K562 (cell line): ENCODE measurements around the gene CERS1. TPM values are rescaled to one million over a fixed set of nuclear protein-coding genes. Genes with fewer than 3 reads are reported as not detected.

Source experiments
- CBX1 ChIP-seq: sonication (generic); IDR thresholded peaks from 2 replicates; pipeline ENCODE4 v1.6.1; 2016; ENCODE audit warnings: antibody characterized with exemption, low read depth, mild to moderate bottlenecking
- CHD4 ChIP-seq: fragments of 200-600 bp; sonication (generic); IDR thresholded peaks from 3 replicates; pipeline ENCODE4 v1.6.1; 2012; ENCODE audit warnings: low read depth, mild to moderate bottlenecking, mixed read lengths, low read length, inconsistent platforms; ENCODE audit not compliant: insufficient read depth, insufficient replicate concordance, poor library complexity, severe bottlenecking
- CTBP1 ChIP-seq: fragments of 450-650 bp; IDR thresholded peaks from 2 replicates; pipeline ENCODE4 v1.6.1; 2016; ENCODE audit warnings: borderline replicate concordance
- DACH1 ChIP-seq: fragments of 450-650 bp; IDR thresholded peaks from 2 replicates; pipeline ENCODE4 v1.6.1; 2018; ENCODE audit not compliant: partially characterized antibody
- ELF2 ChIP-seq: fragments of 250-450 bp; sonication (Bioruptor Pico); IDR thresholded peaks from 2 replicates; pipeline ENCODE4 v1.5.0; 2021; ENCODE audit warnings: mild to moderate bottlenecking
- ESRRA ChIP-seq: fragments of 450-650 bp; IDR thresholded peaks from 2 replicates; pipeline ENCODE4 v1.6.1; 2014; ENCODE audit warnings: low read depth, mild to moderate bottlenecking, moderate library complexity, borderline replicate concordance
- GABPB1 ChIP-seq: sonication (generic); formaldehyde crosslinking; IDR thresholded peaks from 2 replicates; pipeline ENCODE4 v1.8.0; 2022; ENCODE audit warnings: mild to moderate bottlenecking, missing genetic modification reagents
- HEY1 ChIP-seq: fragments of 250-450 bp; sonication (Bioruptor Pico); IDR thresholded peaks from 2 replicates; pipeline ENCODE4 v1.5.0; 2020; ENCODE audit warnings: mild to moderate bottlenecking, moderate library complexity, borderline replicate concordance
- ILF3 ChIP-seq: fragments of 450-650 bp; IDR thresholded peaks from 2 replicates; pipeline ENCODE4 v1.6.1; 2018; ENCODE audit warnings: antibody characterized with exemption, mild to moderate bottlenecking, moderate library complexity, borderline replicate concordance
- KHSRP ChIP-seq: fragments of 450-650 bp; IDR thresholded peaks from 2 replicates; pipeline ENCODE4 v1.6.1; 2017
- MTA2 ChIP-seq: fragments of 450-650 bp; IDR thresholded peaks from 2 replicates; pipeline ENCODE4 v1.6.1; 2016; ENCODE audit warnings: low read depth
- NR0B1 ChIP-seq: fragments of 450-650 bp; IDR thresholded peaks from one replicate; pipeline ENCODE4 v1.6.1; 2018; ENCODE audit warnings: mild to moderate bottlenecking, moderate library complexity; ENCODE audit not compliant: partially characterized antibody
- SAFB ChIP-seq: fragments of 200-400 bp; formaldehyde crosslinking; IDR thresholded peaks from 2 replicates; pipeline ENCODE4 v1.6.1; 2017; ENCODE audit warnings: low read depth, low read length, borderline replicate concordance
- TAF7 ChIP-seq: fragments of 450-650 bp; IDR thresholded peaks from 2 replicates; pipeline ENCODE4 v1.6.1; 2016; ENCODE audit warnings: missing genetic modification characterization, missing compliant biosample characterization
- ZBTB33 ChIP-seq: sonication (generic); formaldehyde crosslinking; IDR thresholded peaks from 2 replicates; pipeline ENCODE4 v1.8.1; 2023; ENCODE audit warnings: mild to moderate bottlenecking, missing genetic modification reagents
- ZC3H4 ChIP-seq: sonication (generic); formaldehyde crosslinking; IDR thresholded peaks from 2 replicates; pipeline ENCODE4 v1.9.0; 2021; ENCODE audit warnings: missing genetic modification reagents, borderline replicate concordance
- ZNF23 ChIP-seq: fragments of 250-450 bp; sonication (Bioruptor Pico); IDR thresholded peaks from 2 replicates; pipeline ENCODE4 v1.4.0; 2020; ENCODE audit warnings: mild to moderate bottlenecking
- ZNF696 ChIP-seq: fragments of 250-450 bp; sonication (Bioruptor Pico); conservative IDR thresholded peaks from 2 replicates; pipeline ENCODE4 v1.4.0; 2020; ENCODE audit warnings: mild to moderate bottlenecking, moderate library complexity
- polyA plus RNA-seq, 8 experiments: library from polyadenylated mRNA; depleted of rRNA in 4 of 8; stranded (reverse) in 5 of 8; unstranded in 3 of 8; fragments of >200 nt; fragmentation: Nextera tagmentation in 2 of 8; fragmentation: Illumina TruSeq in 1 of 8; extraction: Ambion mirVana in 2 of 8; extraction: Trizol in 1 of 8; gene quantifications; 2 replicates each; pipeline versions ENCODE4 v1.2.1 to v1.2.3, GENCODE V29; 2011 to 2014; ENCODE audit warnings: inconsistent platforms in 1 of 8, missing spikeins in 1 of 8
- total RNA-seq, 7 experiments: library from RNA; depleted of rRNA in 6 of 7; stranded (reverse); fragments of >200 nt in 6 of 7; fragmentation: Illumina TruSeq in 2 of 7; extraction: Trizol in 2 of 7; gene quantifications; 2 replicates each; pipeline versions ENCODE4 v1.2.1 to v1.2.3, GENCODE V29; 2011 to 2021; ENCODE audit warnings: low replicate concordance in 1 of 7
- TF ChIP-seq, protein P1 (sequence below): fragments of 450-650 bp; IDR thresholded peaks from 2 replicates; pipeline ENCODE4 v1.6.1; 2016; ENCODE audit warnings: low read depth, mild to moderate bottlenecking, moderate library complexity
- TF ChIP-seq, protein P2 (sequence below), 2 experiments: fragments of 450-650 bp; IDR thresholded peaks; 2 replicates each; pipeline ENCODE4 v1.6.1; 2018; ENCODE audit warnings: mild to moderate bottlenecking in 2 of 2, low read depth in 1 of 2; ENCODE audit not compliant: partially characterized antibody in 2 of 2

The CERS1 gene
- total and polyA plus RNA-seq, 9 of the 15 experiments (the other 6 are each of a cell fraction or from before 2014, with no cell fraction given), result 0.33 to 1.5 (median 0.86) TPM; not detected in 2

DNA sequence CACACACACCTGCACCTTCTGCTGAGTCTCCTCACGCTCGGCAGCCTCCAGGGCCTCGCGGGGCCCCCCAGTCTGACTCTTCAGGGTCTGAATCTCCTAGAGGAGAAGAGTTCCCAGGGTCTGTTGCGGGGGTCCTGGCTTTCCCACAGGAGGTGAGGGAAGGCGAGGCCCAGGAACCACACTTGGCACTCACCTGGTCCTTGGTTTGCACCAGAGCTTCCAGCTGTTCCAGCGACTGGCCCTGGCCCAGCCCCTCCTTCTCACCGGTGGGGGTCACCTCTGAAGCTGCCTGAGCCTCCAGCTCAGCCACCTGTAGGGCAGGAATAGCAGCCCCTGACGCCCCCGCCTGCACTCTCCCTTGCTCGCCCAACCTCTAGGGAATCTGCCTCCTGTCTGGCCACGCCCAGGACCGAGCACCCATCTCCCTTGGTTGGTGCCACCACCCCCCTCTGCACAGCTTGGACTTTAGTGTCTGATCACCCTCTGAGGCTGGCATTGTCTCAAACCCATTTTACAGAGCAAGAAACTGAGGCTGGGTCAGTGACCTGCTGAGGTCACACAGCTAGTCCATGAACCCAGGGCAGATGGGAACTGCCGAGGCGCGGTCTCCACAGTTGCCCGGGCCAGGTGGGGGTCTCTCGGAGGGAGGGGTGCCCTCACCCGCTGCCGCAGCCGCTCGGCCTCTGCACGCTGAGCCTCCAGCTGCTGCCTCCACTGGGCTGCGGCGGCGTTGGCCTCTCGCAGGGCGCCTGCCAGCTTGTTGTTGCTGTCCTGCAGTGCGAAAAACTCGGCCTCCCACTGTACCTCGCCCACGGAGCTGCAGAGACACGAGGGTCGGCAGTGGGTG is 35.6 kb upstream of the CERS1 start (continued):
- TF ChIP-seq ESRRA (peak; percentile 82), TAF7 (tag) (no peak), ZC3H4 (CRISPR knock-in tag) (no peak), HEY1 (CRISPR knock-in tag) (no peak), GABPB1 (CRISPR knock-in tag) (0 out of 2 replicates have a peak, but pooled peaks have one; percentile 22), ZNF696 (no peak), NR0B1 (no peak), KHSRP (no peak), ILF3 (no peak), ELF2 (CRISPR knock-in tag) (no peak), SAFB (0 out of 2 replicates have a peak, but pooled peaks have one; percentile 23), MTA2 (no peak), DACH1 (no peak), CTBP1 (no peak), ZNF23 (CRISPR knock-in tag) (no peak), CBX1 (peak; percentile 90), CHD4 (peak; percentile 94), ZBTB33 (CRISPR knock-in tag) (peak; percentile 57; the same call in 1 of the 2 replicates)
- TF ChIP-seq, protein P1, sequence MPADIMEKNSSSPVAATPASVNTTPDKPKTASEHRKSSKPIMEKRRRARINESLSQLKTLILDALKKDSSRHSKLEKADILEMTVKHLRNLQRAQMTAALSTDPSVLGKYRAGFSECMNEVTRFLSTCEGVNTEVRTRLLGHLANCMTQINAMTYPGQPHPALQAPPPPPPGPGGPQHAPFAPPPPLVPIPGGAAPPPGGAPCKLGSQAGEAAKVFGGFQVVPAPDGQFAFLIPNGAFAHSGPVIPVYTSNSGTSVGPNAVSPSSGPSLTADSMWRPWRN, result no peak
- TF ChIP-seq, protein P2, sequence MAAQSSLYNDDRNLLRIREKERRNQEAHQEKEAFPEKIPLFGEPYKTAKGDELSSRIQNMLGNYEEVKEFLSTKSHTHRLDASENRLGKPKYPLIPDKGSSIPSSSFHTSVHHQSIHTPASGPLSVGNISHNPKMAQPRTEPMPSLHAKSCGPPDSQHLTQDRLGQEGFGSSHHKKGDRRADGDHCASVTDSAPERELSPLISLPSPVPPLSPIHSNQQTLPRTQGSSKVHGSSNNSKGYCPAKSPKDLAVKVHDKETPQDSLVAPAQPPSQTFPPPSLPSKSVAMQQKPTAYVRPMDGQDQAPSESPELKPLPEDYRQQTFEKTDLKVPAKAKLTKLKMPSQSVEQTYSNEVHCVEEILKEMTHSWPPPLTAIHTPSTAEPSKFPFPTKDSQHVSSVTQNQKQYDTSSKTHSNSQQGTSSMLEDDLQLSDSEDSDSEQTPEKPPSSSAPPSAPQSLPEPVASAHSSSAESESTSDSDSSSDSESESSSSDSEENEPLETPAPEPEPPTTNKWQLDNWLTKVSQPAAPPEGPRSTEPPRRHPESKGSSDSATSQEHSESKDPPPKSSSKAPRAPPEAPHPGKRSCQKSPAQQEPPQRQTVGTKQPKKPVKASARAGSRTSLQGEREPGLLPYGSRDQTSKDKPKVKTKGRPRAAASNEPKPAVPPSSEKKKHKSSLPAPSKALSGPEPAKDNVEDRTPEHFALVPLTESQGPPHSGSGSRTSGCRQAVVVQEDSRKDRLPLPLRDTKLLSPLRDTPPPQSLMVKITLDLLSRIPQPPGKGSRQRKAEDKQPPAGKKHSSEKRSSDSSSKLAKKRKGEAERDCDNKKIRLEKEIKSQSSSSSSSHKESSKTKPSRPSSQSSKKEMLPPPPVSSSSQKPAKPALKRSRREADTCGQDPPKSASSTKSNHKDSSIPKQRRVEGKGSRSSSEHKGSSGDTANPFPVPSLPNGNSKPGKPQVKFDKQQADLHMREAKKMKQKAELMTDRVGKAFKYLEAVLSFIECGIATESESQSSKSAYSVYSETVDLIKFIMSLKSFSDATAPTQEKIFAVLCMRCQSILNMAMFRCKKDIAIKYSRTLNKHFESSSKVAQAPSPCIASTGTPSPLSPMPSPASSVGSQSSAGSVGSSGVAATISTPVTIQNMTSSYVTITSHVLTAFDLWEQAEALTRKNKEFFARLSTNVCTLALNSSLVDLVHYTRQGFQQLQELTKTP (IDR thresholded peaks at IDR 0.05; ENCODE audit: low read depth in 1 of 2, partially characterized antibody in 2 of 2), result no peak
